Stimulated activated CD4-positive, alpha-beta T cell treated with anti-CD3 and anti-CD28 coated beads, Interleukin-1b, Interleukin-23, amount 100 ng/mL, for 1 hour (primary cell): ENCODE results near the gene FGFR1OP2.

Source experiments
- DNase-seq, 2 donors: peaks; one replicate each; pipeline ENCODE4 v3.0.0-alpha.2; 2020; ENCODE audit warnings: low read depth in 2 of 2

Gene FGFR1OP2

DNA sequence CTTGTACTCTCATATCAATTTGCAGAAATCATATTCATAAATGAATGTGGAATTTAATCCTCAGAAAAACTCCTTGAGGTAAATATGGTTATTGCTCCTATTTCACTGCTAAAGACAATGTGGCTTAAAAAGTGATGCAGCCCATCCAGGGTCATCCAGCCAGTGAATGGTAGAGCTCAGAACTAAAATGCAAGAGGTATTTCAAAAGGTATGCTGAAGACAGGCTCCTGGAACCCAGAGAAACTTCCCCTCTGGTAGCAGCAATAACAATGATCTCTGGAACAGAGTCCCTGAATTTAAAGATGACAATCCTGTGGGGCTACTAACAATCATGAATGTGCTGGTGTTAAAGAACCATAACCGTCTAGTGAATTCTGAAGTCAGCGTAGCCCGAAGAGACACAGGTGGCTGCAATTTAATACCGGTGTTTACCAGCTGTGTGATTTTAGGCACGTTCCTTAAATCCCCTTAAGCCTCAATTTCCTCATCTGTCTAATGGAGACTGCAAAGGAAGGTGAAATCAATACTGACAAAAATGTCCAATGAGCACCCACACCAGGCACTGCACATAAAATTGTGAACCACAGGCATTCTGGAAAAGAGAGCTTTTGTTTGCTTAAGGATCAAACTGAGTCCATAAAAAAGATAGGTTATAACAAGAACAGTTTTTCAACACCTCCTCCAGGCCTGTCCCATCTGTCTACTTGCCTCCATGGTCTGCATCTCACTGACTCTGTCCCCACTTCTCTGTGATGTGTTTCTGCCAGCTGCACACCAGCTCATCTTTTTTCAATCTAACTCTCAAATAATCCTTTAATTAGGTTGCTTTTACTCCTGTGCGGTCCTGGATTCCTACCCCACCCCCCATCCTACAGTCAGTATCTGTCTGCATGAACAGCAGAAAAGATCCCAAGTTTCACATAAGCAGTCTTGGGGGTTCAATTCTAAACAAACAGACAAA, 65.4 kb downstream of the FGFR1OP2 start:
- DNase-seq, result no peak

- no peak for DNase-seq
Measured at GRCh38 chr12:27005495-27005894, 67.2 kb downstream of the FGFR1OP2 start.

- DNase-seq, result no peak
Measured at GRCh38 chr12:27006797-27007467, 68.7 kb downstream of the FGFR1OP2 start.

GRCh38 chr12:27008081-27008480, 69.8 kb downstream of the FGFR1OP2 start:
- DNase-seq, result no peak

DNA sequence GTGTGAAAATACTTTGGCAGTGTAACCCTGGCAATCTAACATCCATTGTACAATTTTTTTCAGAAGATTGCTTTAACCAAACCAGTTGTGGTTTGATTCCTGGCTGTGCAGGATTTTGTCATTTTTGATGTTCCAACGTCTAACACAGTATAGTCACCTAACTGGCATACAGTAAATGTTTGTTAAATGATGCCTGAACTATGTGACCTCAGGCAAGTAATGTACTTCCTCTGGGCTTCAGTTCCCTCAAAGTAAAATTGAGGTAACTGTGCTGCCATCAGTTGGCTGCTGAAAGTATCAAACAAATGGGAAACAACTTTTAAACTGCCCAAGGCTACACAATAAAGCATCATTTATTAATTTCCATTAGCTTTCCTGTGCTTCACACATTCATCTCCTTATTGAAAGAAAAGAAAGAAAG, 71.6 kb downstream of the FGFR1OP2 start:
- DNase-seq, result no peak

- DNase-seq, result no peak
Measured at GRCh38 chr12:27012239-27012981, 74.1 kb downstream of the FGFR1OP2 start.

- DNase-seq, result no peak
Measured at GRCh38 chr12:27012982-27013255, 74.6 kb downstream of the FGFR1OP2 start.

- no peak for DNase-seq
Measured at GRCh38 chr12:27013611-27014084, 75.4 kb downstream of the FGFR1OP2 start.

GRCh38 chr12:27014085-27014858, 76.0 kb downstream of the FGFR1OP2 start, which contains the start of gene TM7SF3:
TM7SF3 (minus strand) TSS chr12:27014384; CDS start chr12:27014168, 216 bp downstream.
- peak; percentile 82 to 88 for DNase-seq

DNA sequence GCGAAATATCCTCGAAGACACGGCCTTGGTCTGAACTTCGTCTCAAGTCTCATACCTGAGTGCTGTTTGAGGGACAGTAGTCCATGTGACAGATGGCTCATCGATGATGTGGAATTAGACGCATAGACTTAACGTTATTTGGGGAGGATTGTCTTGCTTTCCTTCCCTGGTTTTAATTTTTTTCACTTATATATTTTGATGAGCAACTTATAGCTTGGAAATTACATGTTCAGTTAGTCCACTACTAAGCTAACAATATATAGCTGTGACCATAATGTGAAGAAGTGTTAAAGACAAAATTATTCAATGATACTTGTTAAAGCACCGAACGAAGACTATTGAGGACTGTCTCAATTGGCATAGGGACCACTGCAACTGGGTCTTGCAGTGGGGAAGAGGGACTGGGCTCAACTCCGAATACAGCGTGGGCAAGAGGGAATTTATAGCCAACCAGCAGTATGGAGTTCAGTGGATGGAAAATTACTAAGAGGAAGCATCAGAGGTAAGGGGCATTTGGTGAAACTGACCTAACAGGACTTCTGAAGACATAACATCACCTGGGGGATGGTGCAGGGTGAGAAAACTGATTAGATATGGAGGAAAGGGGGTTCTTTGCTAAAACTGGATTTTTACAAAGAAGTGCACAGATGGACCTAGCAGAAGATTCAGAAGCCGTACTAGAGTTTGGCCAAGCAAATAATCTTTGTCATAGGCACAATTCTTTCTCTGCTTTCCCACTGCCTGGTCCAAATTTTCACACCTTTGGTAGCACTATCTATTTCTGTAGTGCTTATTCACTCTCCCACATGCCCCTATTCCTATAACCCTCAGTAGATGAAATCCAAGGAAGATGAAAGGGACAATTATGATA, 76.8 kb downstream of the FGFR1OP2 start:
- DNase-seq, result no peak

GRCh38 chr12:27015730-27016076, 77.4 kb downstream of the FGFR1OP2 start:
- no peak for DNase-seq
